K562 (cell line): ENCODE results near the gene CCDC116.

Source experiments
- BACH1 ChIP-seq: fragments of 200-800 bp; sonication (Bioruptor generic); IDR thresholded peaks from 2 replicates; pipeline ENCODE4 v1.6.1; 2016; ENCODE audit warnings: missing genetic modification characterization, missing compliant biosample characterization
- BMI1 ChIP-seq: fragments of 150-350 bp; IDR thresholded peaks from 2 replicates; pipeline ENCODE4 v1.6.1; 2014; ENCODE audit warnings: low read length
- CREB1 ChIP-seq, 2 experiments: sonication (generic) in 1 of 2; formaldehyde crosslinking in 1 of 2; IDR thresholded peaks; 2 replicates each; pipeline versions ENCODE4 v1.6.1 to v1.8.0; 2012 to 2022; ENCODE audit warnings: inconsistent platforms in 1 of 2, mild to moderate bottlenecking in 1 of 2, missing genetic modification reagents in 1 of 2, moderate library complexity in 1 of 2
- POLR2A ChIP-seq: fragments of 450-650 bp; conservative IDR thresholded peaks from 2 replicates; pipeline ENCODE4 v1.6.1; 2016
- TAF1 ChIP-seq: IDR thresholded peaks from 2 replicates; pipeline ENCODE4 v1.6.1; 2011; ENCODE audit warnings: mild to moderate bottlenecking, low read length, moderate library complexity; ENCODE audit not compliant: insufficient read depth, control insufficient read depth, severe bottlenecking; ENCODE audit errors: extremely low read depth
- ZBTB11 ChIP-seq, 3 experiments: fragments of 200-800 bp in 1 of 3; fragments of 250-450 bp in 1 of 3; fragments of 450-650 bp in 1 of 3; sonication (Bioruptor Pico) in 1 of 3; sonication (Bioruptor generic) in 1 of 3; formaldehyde crosslinking in 1 of 3; IDR thresholded peaks; 2 replicates each; pipeline versions ENCODE4 v1.6.1 to v1.8.0; 2016 to 2022; ENCODE audit warnings: mild to moderate bottlenecking in 2 of 3, missing genetic modification characterization in 2 of 3, missing compliant biosample characterization in 1 of 3, moderate library complexity in 1 of 3

- TF ChIP-seq TAF1 (no peak), ZBTB11 (CRISPR knock-in tag; IDR thresholded peaks at IDR 0.05) (no peak), POLR2A (no peak), BACH1 (tag) (no peak), BMI1 (no peak), CREB1 (IDR thresholded peaks at IDR 0.05) (no peak), CREB1 (CRISPR knock-in tag; IDR thresholded peaks at IDR 0.05) (no peak)
These were observed 11.5 kb upstream of the CCDC116 start for GRCh38 chr22:21621025-21621424.
